Fibroblast of upper back skin (primary cell): ENCODE measurements around the gene TCEAL8.
"Not testable (repeated sequence)": the region's sequence is repeated elsewhere in the genome, so short reads cannot be mapped to it uniquely, and the experiment has no call there.

Experiments
- DNase-seq: peaks from one replicate; pipeline ENCODE4 v3.0.0-alpha.2; 2013

TCEAL8 gene, protein sequence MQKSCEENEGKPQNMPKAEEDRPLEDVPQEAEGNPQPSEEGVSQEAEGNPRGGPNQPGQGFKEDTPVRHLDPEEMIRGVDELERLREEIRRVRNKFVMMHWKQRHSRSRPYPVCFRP

DNA sequence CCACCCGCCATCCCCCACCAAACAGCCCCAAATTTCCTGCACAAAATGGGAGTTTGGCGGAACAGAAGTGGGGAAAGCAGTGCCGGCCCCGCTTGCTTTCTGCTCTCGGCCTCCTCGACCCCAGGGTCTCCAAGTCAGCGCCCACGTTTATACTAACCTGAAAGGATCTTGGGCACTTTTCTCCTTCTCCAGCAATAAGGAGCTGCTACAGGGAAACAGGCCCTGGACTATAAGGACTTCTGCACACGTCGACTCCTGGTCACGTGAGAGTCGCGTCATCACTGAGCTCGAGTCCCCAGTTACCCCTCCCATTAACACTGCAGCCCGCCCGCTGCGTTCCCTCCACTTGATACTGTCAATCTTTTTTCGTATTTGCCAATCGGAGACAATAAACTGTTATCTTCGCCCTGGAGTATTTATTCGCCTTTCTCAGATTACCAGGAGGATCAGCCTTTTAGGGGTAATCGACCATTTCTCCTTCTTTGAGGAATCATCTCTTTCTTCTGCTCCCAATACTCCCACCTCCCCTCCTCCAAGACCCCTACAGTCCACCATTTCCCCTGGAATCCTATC lies at the start of gene TCEAL8:
TSS of gene TCEAL8 (minus strand) at position 235 of the 573 bp plus-strand sequence. CDS start 1,176 bp downstream, outside the sequence.
- peak; percentile 78 for DNase-seq

DNA sequence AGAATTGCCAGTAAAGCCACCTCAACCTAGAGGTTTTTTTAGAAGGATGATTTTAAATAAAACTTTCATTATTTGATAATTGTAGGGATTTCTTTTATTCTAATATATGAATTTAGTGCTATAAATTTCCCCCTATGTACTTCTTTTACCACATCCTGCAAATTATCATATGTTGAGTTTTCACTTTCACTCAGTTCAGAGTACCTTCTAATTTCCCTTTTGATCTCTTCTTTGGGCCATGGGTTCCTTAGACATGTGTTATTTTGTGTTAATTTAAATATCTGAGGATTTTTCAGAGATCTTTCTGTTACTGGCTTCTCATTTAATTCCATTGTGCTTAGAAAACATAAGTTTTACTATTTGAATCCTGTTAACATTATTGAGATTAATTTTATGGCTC lies 49.8 kb upstream of the TCEAL8 start:
- DNase-seq: no peak

DNA sequence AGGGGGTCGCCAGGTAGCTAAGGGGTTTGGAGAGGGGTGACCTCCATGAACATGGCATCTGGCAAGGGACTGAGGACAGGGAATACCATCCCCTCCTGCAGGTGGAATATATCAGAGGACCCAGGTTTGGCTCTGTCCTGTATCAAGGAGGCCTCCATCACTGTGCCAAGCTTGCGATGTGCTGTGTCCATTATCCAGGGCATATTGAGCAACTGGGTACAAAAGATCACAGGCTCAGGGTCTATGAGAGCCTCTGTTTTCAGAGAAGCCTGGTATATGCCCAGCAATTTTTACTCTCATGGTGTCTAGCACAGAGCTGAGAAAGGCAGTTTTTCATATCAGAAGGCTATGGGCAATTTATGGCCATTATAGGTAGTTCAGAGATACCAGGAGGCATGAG lies 38.2 kb upstream of the TCEAL8 start:
- no peak for DNase-seq

DNA sequence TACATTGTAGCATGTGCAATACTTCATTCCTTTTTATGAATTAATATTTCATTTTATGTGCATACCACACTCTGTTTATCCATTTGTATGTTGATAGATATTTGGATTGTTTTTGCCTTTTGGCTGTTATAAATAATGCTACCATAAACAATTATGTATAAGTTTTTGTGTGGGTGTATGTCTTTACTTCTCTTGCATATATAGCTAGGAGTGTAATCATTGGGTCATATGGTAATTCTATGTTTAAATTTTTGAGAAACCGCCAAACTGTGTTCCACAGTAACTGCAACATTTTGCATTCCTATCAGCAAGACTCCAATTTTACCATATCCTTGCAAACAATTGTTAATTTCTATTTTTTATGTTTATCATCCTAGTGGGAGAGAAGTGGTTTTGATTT lies 24.7 kb upstream of the TCEAL8 start:
- no peak for DNase-seq

DNA sequence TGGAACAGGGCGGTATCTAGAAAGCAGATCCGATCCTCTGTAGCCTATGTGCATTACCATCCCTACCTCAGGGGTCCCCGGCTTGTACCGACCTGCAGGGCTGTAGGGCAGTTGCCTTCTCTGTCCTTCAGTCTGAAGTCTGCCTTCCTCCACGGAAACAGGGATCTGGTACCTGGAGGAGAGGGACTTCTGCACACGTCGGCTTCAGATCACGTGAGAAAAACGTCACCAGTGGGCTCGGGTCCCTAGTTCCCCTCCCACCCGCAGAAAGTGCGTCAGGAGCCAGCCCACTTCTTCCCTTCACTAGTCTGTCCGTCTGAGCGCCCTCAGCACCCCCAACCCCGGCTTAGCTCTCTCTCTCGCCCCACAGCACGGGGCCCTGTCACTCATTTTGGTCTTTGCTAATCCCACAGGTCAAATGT lies 21.6 kb upstream of the TCEAL8 start, which contains the start of gene TCEAL5:
TSS of gene TCEAL5 (minus strand) at position 170 of the 422 bp plus-strand sequence. CDS start 2,187 bp downstream, outside the sequence.
- DNase-seq: no peak

DNA sequence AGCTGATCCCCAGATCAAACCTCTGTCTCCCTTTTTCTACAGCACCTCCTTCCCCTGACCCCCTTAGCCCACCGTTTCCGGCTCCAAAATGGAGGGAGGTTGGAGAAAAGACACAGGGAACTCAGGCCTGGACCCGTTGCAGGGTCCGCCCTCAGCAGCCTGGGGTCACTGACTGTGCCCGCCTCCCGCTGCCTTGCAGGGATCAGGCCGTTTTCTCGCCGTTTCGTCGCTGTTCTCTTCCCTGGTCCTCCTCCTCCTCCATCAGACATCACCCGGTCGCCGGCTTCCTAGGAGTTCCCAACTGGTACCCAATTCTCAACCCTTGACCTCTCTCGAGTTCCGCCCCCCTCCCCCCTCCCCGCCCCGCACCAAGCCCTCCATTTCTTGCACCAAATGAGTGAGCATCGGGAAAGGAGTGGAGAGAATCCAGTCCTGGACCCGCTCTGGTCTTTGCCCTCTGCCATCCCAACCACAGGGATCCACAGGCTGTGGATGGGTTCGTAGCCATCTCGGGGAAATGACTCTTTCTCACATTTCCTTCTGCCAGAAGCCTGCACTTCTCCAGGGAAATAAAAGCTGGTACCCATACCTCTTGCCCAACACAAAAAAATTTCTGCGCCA lies 21.1 kb upstream of the TCEAL8 start:
- DNase-seq: no peak

DNA sequence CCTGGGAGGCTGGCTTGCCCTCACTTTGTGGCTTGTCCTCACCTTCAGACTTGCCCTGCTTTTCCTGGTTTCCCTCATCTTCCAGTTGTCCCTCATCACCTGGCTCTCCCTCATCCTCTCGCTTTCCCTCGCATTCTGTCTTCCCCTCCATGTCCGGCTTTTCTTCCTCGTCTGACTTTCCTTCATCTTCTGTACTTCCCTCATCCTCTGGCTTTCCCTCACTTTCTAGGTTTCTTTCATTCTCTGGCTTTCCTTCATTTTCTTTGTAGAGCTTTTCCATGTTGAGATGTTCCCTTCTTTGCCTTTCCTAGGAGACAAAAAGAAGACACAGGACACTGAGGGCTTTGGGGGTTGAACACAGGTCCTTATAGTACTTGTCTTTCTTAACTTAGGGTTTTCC lies 19.3 kb upstream of the TCEAL8 start:
- no peak for DNase-seq

DNA sequence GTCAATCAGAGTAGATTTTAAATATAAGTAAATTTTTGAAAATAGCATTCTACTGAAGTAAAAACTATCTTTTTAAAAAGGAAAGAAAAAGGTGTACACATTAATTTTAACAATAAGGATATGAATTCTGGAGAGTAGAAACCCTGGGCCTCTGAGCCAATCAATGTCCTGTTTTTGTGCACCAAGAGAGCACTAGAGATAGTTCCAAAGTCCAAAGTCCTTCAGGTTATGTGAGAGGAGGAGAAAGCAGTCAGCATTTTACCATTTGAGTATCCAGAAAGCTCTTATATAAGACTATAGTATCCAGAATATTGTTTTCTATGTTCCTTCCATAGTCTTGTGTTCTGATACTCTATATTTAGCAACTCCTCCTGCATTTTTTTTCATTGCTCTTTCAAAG lies 3.3 kb upstream of the TCEAL8 start:
- DNase-seq: no peak

DNA sequence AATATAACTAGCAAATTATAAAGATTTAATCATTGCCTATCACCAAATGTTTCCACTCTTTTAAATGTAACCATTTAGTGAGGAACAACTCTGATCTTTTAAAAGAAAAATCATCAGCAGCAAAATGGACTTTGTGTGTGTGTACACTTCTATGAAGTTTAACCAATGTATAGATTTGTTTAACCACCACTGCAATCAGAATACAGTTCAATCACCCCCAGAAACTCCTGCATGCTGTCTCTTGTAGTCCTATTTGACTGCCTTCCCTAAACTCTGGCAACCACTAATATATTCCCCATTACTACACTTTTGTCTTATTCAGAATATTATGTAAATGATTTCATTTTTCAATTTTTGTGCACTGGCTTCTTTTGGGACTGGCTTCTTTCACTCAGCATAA lies 1.7 kb upstream of the TCEAL8 start:
- no peak for DNase-seq

DNA sequence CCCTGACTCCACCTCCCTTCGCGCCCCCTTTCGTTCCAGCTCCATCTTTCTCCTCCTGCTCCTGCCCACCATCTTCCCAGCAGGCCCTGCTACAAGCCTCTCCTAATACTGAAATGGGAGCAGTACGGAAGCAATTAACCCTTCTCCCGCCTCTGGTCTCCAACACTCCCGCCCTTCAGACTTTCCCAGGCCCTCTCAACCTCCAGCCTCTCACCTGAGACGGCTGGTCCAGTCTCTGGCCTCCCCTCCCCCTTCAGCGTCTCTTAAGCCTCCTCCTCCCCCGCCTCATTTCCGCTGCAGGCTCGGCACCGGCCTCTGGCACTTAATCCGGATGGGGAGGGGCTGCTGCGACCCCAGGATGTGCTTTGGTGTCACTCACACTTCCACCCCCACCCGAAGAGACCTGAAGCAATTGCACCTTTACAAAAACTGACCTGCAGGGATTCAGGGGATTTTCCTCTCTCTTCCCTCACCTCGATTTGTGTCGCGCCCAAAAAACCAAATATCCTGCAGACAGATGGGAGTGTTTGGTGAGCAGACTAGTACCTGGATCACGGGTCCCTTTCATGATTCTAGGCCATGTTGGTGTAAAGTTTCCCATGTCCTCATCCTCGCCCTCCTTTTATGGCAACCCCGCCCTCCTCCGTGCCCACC lies 657 bp downstream of the TCEAL8 start:
- DNase-seq: peak; percentile 26

DNA sequence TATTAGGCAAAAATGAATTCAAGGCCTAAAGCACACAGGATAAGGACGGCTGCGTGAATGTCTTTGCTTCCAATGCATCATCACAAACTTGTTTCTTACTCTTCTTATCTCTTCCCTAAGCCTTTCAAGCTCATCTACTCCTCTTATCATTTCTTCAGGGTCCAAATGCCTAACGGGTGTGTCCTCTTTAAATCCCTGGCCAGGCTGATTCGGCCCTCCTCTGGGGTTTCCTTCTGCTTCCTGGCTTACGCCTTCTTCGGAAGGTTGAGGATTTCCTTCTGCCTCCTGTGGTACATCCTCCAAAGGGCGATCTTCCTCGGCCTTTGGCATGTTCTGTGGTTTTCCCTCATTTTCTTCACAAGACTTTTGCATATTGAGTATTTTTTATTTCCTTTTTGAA lies 1.3 kb downstream of the TCEAL8 start:
- DNase-seq: peak; percentile 5

DNA sequence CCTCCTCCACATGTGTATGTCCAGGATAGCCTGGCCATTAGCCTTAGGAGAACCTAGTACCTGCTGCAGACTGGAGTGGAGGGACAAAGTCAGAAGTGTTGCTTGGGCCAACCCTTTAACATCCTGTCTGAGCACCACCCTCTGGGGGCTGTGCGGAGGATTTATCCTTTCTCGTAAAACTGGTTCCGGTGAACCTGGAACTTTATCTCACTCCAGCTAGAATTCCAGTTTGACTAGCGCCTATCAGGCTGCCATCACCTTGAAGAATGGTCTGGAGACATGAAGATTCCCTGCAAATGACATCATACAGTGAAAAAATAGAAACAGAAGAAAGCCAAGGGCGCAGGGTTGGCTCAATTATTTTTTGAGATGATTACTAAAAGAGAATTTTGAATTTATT lies 4.0 kb downstream of the TCEAL8 start:
- no peak for DNase-seq

DNA sequence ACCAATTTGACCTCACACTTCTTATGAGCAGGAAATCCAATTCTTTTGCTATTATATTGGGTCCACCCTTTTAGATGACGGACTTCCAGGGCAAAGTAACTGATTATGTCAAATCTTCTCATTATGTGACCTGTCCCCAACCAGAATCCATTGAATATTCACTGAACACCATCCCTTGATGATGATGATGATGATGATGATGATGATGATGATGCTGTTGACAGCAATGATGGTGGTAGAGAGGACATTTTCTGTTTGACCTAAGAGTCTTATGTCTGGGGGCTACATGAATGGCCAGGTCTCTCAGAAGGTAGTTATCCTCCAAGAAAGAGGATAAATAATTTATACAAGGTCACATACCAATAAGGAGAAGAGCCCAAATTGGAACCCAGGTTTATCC lies 5.2 kb downstream of the TCEAL8 start:
- DNase-seq: no peak

DNA sequence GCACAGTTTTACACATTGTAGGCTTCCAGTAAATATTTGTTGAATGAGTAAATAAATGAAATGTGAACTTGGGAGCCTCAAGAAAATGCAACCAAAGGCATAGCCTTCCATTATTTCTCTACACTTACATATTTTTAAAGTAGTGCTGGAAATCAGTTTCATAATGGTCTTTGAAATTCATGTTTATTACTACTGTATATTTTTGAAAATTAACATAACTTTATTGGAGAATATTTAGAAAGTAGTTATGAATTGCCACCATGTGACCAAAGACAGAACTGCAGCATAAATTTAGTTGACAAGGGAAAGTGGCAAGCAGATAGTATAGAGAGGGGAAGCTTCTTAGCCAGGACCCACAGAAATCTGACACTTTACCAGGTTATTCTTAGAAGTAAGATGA lies 6.4 kb downstream of the TCEAL8 start:
- peak; percentile 6 for DNase-seq

DNA sequence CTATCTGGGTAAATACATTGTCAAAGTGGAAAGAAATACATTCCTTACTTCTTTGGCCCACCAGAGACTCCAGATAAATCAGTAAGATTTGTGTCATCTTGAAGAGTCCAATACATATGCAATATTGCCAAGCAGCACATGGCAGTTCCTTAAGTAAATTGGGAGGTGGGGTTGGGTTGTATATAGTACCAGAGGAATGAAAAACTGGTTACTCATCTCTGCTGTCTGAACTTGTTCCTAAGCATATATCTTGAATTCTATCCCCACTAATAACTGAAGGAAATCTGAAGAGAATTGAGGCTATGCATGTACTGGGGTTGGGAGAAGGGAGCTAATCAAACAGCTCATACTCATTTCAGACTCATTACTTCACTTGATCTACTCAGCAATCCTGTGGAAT lies 14.8 kb downstream of the TCEAL8 start:
- no peak for DNase-seq

DNA sequence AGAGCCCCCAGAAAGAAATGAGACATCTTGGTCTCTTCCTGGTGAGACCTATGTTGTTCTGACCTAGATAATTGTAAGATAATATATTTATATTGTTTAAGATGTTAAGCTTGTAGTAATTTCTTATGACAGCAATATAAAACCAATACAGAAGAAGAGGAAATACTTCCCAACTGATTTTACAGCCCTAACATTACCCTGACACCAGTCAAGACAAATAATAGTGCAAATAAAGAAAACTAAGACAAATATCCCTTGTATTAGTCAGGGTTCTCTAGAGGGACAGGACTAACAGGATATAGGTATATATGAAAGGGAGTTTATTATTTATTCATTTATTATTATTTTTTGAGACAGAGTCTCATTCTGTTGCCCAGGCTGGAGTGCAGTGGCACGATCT lies 18.7 kb downstream of the TCEAL8 start:
- DNase-seq: no peak

DNA sequence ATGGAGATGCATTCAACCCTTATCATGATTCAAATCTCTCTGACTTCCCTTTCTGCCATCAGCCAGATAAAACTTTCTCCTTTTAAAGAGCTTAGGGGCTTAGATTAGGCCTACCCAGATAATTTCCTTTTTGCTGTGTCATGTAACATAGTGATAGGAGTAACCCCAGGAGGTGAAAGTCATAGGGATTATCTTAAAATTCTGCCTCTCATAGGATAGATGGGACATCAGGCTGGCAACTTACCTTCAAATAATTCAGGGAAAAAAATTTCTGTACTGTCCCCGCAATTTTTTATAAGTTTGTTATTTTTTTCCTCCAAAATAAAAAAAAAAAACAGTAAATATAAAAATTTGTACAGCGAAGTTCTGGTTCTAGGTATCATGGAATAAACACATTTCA lies 19.3 kb downstream of the TCEAL8 start:
- not testable (repeated sequence) for DNase-seq

DNA sequence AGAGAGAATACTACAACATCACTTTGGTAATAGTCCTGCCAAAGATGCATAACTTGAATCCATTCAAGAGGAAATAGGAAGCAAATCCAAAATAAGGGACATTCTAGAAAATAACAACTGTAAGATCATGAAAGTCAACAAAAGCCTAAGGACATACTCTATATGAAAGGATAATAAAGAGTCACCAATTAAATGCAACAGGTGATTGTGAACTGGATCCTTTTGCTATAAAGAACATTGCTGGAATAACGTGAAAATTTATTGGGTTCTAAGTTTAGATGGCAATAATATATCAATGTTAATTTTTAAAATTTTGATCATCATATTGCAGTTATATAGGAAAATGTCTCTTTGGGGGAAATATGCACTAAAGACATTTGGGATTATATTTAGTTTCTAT lies 20.1 kb downstream of the TCEAL8 start:
- DNase-seq: no peak

DNA sequence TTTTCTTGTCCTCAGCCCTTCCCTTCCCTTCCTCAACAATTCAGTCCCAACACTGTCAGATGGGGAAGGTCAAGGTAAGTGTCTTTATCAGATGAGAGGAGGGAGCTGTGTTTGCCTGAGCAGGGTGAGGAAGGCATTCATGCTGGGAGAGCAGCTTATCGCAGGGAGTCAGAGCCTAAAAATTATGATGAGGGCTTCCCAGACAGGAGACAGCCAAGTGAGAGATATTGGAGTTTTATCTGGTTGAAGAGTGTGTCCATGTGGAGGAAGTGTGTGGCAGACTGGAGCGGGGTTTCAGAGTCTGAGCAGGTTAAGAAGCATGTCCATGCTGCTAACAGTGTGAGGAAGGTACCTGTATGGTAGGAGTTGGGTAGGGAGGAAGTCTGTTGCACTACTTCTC lies 21.7 kb downstream of the TCEAL8 start:
- DNase-seq: no peak

DNA sequence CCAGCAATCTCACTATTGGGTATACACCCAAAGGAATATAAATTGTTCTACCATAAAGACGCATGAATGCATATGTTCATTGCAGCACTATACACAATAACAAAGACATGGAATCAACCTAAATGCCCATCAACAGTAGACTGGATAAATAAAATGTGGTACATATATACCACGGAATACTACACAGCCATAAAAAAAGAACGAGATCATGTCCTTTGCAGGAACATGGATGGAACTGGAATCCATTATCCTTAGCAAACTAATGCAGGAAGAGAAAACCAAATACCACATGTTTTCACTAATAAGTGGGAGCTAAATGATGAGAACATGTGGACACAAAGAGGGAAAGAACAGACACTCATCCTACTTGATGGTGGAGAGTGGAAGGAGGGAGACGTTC lies 29.0 kb downstream of the TCEAL8 start:
- DNase-seq: not testable (repeated sequence)

DNA sequence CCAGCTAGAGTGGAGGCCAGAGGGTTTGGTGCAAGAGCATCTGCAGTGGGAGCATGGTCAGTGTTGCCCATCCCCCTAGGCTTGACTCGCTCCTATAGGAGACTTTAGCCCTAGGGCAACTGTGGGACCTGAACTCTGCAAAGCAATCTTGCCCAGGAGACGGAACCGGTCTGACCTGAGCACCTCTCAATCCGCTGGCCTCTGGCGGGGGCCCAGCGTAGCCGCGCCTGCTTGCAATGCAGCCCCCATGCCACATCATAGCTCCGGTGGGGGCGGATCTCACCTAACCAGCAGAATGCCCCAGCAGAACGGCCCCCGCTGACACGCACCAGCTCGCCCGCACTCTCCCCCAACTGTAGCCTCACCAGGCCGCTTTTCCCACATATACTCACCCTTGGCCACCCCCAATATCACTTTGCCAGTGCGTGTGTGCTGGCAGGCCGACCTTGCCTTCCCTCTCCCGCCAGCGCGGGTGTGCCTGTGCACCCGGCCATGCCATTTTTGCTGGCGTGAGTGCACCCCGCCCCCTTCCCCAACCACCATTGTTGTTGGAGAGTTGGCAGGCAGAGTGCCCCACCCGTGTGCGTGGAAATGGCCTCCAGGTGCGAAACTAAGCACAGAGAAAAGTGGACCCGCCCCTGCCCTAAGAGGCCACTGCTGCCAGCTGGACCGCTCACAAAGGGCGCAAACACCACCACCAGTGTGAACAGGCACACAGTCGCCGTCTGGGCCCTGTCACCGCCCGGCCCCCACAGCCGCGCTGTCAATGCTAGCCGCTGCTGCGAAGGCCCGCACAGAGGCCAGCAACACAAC lies 34.2 kb downstream of the TCEAL8 start:
- DNase-seq: no peak

DNA sequence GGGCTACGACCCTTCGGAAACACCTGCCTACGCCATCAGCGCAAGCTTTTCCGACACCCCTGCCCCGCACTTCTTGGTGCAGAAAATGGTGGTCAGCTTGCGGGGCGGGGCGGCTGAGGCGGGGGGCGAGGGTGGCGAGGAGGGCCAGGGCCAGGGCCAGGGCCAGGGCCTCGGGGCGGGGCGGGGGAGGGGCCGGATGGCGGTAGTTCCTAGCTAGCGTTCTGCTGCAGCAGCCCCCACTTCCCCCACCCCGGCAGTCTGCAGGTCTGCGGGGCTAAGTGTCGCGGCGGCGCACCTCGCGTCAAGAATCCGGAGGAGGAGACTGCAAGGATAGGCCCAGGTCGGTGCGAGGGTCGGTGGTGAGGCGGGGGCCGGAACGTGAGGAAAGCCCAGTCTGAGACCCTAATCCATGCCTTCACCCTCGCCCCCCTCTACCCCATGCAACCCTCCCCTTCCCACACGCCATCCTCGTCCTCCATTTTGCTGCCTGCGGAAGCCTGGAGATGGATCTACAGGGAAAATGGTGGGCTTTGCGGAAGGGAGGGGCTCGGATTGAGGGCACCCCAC lies 39.4 kb downstream of the TCEAL8 start:
- peak; percentile 14 for DNase-seq

DNA sequence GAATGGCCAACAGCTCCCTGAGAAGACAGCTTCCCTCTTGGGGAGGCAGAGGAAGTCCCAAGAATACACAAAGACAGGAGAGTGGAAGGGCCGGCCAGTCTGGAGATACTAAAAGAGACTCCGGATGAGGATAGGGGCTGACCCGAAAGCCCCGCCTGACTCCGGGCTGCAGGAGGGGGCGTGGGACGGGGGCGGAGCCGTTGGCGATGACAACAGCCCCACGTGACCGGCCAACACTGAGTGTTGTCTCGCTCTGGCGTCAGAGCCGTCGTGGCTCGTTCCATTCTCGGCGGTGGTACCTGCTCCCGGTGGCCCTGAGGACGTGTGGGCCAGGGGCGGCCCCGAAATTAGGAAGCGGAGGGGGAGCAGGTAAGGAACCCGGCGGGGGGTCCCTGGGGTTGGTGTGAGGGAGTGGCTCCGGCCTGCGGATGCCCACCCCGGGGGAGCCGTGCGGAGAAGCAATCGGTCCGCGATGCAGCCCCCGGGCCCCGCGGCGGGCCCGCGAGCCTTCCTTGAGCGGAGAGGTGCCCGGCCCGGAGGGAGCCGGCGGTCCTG lies 40.0 kb downstream of the TCEAL8 start, which contains the start of gene BEX4:
TSS of gene BEX4 (plus strand) at position 239 of the 555 bp plus-strand sequence. CDS start 1,046 bp downstream, outside the sequence.
- DNase-seq: peak; percentile 75
